ENCODE results near the gene SLC18B1.
"Not testable (repeated sequence)": the region's sequence is repeated elsewhere in the genome, so short reads cannot be mapped to it uniquely, and the experiment has no call there.

SLC18B1 gene

GRCh38 chr6:132800656-132801055, 2.2 kb upstream of the SLC18B1 start:
- no peak for DNase-seq (ENCODE audit: low read depth in 2 of 2)

GRCh38 chr6:132798869-132799538, 567 bp upstream of the SLC18B1 start:
- peak in 1 of 2 donors; percentile 63 for DNase-seq (ENCODE audit: low read depth in 2 of 2)

- no peak for DNase-seq (ENCODE audit: low read depth in 2 of 2)
Observed at GRCh38 chr6:132795461-132795860, 3.0 kb downstream of the SLC18B1 start.

- DNase-seq (ENCODE audit: low read depth in 2 of 2), result no peak
Observed at GRCh38 chr6:132792510-132792909, 5.9 kb downstream of the SLC18B1 start.

- DNase-seq (ENCODE audit: low read depth in 2 of 2), result no peak
Observed at GRCh38 chr6:132790450-132790849, 8.0 kb downstream of the SLC18B1 start.

GRCh38 chr6:132789396-132789776, 9.1 kb downstream of the SLC18B1 start:
- DNase-seq (ENCODE audit: low read depth in 2 of 2), result no peak

- DNase-seq (ENCODE audit: low read depth in 2 of 2), result no peak
Observed at GRCh38 chr6:132788658-132789395, 9.6 kb downstream of the SLC18B1 start.

- no peak for DNase-seq (ENCODE audit: low read depth in 2 of 2)
Observed at GRCh38 chr6:132785936-132786335, 12.5 kb downstream of the SLC18B1 start.

- DNase-seq (ENCODE audit: low read depth in 2 of 2), result no peak
Observed at GRCh38 chr6:132780770-132781371, 17.6 kb downstream of the SLC18B1 start.

GRCh38 chr6:132777881-132778280, 20.6 kb downstream of the SLC18B1 start:
- not testable (repeated sequence) for DNase-seq (ENCODE audit: low read depth in 2 of 2)

GRCh38 chr6:132768051-132768517, 30.4 kb downstream of the SLC18B1 start:
- no peak for DNase-seq (ENCODE audit: low read depth in 2 of 2)

GRCh38 chr6:132765560-132765959, 32.9 kb downstream of the SLC18B1 start:
- DNase-seq (ENCODE audit: low read depth in 2 of 2), result no peak

- no peak for DNase-seq (ENCODE audit: low read depth in 2 of 2)
Observed at GRCh38 chr6:132764370-132764769, 34.1 kb downstream of the SLC18B1 start.

GRCh38 chr6:132763269-132763668, 35.2 kb downstream of the SLC18B1 start:
- DNase-seq (ENCODE audit: low read depth in 2 of 2), result no peak

- DNase-seq (ENCODE audit: low read depth in 2 of 2), result no peak
Observed at GRCh38 chr6:132760256-132760655, 38.2 kb downstream of the SLC18B1 start.

- no peak for DNase-seq (ENCODE audit: low read depth in 2 of 2)
Observed at GRCh38 chr6:132758689-132759088, 39.7 kb downstream of the SLC18B1 start.

- no peak for DNase-seq (ENCODE audit: low read depth in 2 of 2)
Observed at GRCh38 chr6:132752255-132752654, 46.2 kb downstream of the SLC18B1 start.

- no peak for DNase-seq (ENCODE audit: low read depth in 2 of 2)
Observed at GRCh38 chr6:132751828-132752227, 46.6 kb downstream of the SLC18B1 start.

- DNase-seq (ENCODE audit: low read depth in 2 of 2), result no peak
Observed at GRCh38 chr6:132751306-132751705, 47.1 kb downstream of the SLC18B1 start.

- no peak for DNase-seq (ENCODE audit: low read depth in 2 of 2)
Observed at GRCh38 chr6:132750455-132751248, 47.8 kb downstream of the SLC18B1 start.

GRCh38 chr6:132749111-132749510, 49.3 kb downstream of the SLC18B1 start:
- no peak for DNase-seq (ENCODE audit: low read depth in 2 of 2)

GRCh38 chr6:132748446-132748845, 50.0 kb downstream of the SLC18B1 start:
- no peak for DNase-seq (ENCODE audit: low read depth in 2 of 2)
